GM18508 (cell line): ENCODE data around the gene RDH14.

ENCODE experiments used
- ATAC-seq: cut with Tn5 transposase; IDR thresholded peaks from one replicate; pipeline ENCODE4 v1.9.1; 2021; ENCODE audit warnings: moderate number of reproducible peaks; ENCODE audit not compliant: insufficient read depth, unreplicated experiment

The RDH14 gene

GRCh38 chr2:18578033-18578432, 17.6 kb upstream of the RDH14 start:
- no peak for ATAC-seq

- no peak for ATAC-seq
Measured at GRCh38 chr2:18566145-18566769, 5.8 kb upstream of the RDH14 start.

- ATAC-seq: no peak
Measured at GRCh38 chr2:18560797-18561085, 288 bp upstream of the RDH14 start.

GRCh38 chr2:18559531-18560030, 872 bp downstream of the RDH14 start:
- ATAC-seq: no peak

- ATAC-seq: no peak
Measured at GRCh38 chr2:18558458-18558857, 2.0 kb downstream of the RDH14 start.

- ATAC-seq: no peak
Measured at GRCh38 chr2:18557121-18557520, 3.3 kb downstream of the RDH14 start.

DNA sequence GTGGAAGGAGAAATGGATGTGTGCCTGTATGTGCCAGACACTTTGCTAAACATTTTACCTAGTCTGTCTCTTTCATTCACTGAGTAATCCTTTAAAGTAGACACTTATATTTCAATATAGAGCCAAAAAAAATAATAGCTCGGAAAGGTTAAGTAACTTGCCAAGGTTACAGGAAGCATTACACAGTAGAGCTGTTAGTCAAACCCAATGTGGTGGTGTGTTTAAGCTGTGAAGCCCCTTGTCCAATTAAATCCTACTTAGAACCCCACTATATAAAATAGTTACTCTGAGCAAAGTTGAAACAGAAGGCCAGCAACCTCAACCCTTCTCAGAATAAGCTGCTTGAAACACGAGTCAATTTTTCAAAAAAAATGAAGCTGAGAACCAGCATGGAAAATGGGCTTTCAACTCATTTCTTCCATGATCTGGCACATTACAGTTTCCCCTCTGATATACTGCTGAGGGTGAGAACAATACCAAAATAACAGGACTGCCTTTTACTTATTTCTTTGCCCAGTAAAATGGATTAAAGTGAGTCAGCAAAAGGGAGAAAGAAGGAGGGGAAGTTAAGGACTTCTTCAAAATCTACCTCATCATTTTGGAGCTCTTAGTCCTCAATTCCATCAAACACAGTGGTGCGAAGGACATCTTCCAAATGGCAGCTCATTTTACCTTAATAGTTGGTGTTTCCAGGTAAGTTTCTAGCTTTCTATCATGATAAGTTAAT, 7.9 kb downstream of the RDH14 start:
- ATAC-seq: no peak

GRCh38 chr2:18551623-18552022, 8.8 kb downstream of the RDH14 start:
- ATAC-seq: no peak

DNA sequence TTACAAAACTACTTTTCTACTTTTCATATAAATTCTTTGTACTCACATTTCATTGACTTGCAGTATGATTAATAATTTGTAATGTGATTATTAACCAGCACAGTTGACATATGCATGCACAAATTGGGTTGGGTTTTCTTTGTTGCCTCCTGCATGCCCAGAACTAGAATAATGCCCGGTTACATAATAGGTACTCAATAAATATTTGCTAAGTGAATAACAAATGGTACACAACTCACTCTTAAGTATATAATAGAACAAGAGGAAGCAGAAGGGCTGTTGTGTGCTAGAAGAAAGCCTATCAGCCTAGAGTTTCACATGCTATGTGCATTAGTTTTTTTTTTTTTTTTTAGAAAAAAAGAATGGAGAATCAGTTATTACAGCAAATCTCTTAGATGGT, 9.3 kb downstream of the RDH14 start:
- ATAC-seq: no peak

DNA sequence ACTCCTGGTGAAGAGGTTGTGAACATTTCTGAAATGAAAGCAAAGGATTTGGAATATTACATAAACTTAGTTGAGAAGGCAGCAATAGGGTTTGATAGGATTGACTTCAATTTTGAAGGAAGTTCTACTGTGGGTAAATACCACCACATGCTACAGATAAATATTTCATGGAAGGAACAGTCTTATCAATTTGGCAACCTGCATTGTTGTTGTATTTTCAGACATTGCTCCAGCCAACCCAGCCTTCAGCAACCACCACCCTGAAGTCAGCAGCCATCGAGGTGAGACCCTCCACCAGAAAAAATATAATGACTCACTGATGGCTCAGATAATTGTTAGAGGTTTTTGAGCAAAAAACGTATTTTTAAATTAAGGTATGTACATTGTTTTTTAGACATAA, 10.0 kb downstream of the RDH14 start:
- no peak for ATAC-seq

DNA sequence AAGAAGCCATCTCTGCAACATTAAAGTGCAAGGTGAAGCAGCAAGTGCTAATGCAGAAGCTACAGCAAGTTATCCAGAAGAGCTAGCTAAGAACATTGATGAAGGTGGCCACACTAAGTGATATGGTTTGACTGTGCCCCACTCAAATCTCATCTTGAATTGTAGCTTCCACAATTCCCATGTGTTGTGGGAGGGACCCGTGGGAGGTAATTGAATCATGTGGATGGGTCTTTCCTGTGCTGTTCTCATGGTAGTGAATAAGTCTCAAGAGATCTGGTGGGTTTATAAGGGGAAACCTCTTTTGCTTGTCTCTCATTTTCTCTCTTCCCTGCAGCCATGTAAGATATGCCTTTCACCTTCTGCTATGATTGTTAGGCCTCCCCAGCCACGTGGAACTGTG, 11.4 kb downstream of the RDH14 start:
- no peak for ATAC-seq

DNA sequence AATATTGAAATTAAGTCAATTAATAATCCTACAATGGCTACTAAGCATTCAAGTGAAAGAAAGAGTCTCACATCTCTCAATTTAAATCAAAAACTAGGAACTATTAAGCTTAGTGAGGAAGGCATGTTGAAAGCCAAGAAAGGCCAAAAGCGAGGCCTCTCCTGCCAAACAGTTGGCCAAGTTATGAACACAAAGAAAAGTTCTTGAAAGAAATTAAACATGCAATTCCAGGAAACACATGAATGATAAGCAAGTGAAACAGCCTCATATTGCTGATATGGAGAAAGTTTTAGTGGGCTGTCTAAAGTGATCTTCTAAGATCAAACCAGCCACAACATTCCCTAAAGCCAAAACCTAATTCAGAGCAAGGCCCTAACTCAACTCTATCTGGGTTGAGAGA, 11.8 kb downstream of the RDH14 start:
- ATAC-seq: no peak

DNA sequence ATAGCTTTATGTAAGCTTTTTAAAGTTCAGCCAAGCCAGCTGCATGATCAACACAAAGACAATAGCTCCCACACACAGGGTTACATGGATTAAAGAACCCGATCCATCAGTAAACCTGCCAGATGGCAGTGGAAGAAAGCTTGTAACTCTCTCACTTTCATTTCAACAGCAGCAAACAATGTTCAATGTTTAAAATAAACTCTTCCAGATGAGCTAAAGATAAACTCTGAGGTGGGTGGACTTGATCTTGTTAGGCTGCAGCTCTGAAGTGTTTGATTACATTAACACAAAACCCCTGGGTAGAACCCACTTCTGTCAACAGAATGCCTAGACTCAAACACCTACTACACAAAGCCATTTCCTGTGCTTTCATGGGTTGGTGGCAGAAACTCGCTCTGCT, 13.9 kb downstream of the RDH14 start:
- ATAC-seq: no peak

DNA sequence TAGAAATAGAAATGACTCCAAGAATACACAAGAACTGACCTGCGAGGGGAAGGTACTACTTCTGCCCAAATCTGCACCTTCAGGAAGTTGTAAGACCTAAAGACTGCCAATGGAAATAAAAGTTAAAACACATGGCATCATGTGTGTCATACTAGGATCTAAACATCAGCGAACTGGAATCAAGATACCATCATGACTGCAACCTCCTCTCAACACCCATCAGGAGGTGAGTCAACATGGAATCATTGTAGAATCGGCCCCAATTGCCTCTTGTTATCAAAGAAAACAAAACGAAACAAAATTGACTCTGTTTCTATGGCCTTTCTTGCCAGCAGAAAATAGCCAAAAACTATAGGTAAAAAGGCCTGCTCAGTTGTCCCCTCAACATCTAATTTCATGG, 15.1 kb downstream of the RDH14 start:
- no peak for ATAC-seq

DNA sequence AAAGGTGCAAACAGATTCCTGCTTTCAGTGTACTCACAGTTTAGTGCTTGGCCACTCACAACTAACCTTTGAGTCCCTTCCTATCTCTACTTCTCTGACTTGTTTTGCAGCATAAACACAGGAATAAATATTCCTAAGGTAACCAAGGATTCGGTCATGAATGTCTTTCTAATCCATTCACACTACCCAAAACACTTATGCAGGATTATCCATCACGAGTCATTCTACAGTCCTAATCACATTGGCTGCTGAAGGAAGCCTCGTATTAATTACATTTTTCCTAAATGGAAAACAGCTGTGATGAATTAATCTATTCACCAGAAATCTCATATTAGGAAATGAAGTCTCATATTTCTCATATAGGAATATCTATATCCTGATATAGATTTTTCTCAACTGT, 16.3 kb downstream of the RDH14 start:
- no peak for ATAC-seq

- no peak for ATAC-seq
Measured at GRCh38 chr2:18540872-18541271, 19.6 kb downstream of the RDH14 start.

DNA sequence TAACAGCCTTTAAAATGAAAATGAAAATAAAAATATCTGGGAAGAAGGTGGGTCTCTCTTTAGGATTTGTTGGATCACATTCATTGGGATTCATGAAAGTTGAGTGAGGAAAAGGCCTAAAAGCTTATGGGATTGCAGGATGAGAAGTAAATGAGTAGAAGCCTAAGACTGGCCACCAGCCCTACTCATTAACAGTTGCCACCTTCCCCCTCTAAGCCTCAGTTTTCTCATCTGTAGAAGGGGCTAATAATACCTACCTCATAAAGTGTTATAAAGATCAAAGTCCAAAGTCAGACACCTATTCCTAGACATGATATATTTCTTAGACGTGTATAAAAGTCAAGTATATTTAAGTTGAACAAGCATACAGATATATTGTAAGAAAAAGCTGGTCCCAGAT, 23.8 kb downstream of the RDH14 start:
- ATAC-seq: no peak

- no peak for ATAC-seq
Measured at GRCh38 chr2:18536100-18536499, 24.4 kb downstream of the RDH14 start.

GRCh38 chr2:18531194-18531593, 29.3 kb downstream of the RDH14 start:
- ATAC-seq: no peak

DNA sequence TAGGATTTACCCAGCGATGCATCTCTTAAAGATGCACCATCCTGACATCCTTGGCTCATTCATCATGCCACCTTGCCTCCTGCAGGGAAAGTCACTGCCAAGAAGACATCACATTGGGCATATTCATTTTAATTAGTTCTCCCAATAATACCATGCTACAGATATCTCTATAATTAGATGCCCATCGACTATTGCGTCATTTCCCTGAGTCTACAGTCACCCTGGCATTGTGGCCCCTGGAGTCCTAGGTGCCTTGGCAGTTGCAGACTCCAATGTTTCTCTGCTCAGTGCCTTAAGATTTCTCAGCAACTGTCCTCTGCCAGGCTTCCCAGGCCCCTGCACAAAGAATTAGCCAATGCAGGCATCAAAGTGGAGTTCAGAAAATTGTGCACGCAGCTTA, 32.6 kb downstream of the RDH14 start:
- ATAC-seq: no peak

DNA sequence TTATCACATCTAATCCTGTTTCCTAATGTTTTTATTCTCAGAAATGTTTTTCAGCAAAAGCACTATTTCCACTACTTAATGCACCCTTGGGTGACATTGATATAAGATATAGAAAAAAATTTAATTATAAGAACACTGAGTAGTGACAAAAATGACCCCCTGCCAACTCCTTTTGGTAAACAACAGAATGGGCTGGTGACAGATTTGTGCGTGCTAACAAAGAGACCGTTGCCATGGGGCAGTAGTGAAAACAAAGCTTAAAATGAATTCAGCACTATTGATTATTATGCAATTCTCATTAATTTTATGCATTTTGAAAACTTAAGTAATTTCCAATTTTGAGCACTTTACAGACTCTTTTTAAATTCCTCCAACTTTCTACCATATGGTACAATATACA, 33.1 kb downstream of the RDH14 start:
- ATAC-seq: no peak

DNA sequence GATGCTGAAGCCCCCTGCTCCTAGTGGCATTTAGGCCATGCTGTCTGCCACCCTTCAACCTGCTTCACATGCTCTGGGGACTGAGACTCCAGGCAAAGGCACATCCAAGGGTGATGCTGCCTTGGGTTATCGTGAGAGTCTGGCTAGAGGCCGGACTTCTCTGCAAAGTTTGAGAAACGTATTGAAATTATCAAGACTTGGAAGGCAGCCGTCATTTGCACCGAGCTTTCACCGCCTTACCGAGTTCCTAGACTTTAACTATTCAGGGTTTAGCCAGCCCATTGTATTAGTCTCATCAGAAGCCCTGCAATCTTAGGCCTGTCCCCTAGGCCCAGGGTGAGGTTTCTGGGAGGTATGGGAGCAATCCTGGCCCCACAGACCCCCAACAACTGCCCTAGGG, 34.0 kb downstream of the RDH14 start:
- no peak for ATAC-seq
